Endothelial cell of umbilical vein (primary cell): ENCODE measurements around the gene PARP8.

ENCODE experiments used
- EZH2 ChIP-seq: IDR thresholded peaks from 2 replicates; pipeline ENCODE4 v1.6.1; 2012; ENCODE audit warnings: borderline replicate concordance, low read depth, mild to moderate bottlenecking, moderate library complexity, low read length, inconsistent platforms; ENCODE audit not compliant: severe bottlenecking
- JUN ChIP-seq: IDR thresholded peaks from 2 replicates; pipeline ENCODE4 v1.6.1; 2011; ENCODE audit warnings: borderline replicate concordance, low read depth; ENCODE audit not compliant: insufficient read length, insufficient read depth
- POLR2A ChIP-seq: IDR thresholded peaks from 2 replicates; pipeline ENCODE4 v1.6.1; 2012; ENCODE audit warnings: low read depth, mild to moderate bottlenecking, control low read depth, low read length
- POLR2AphosphoS5 ChIP-seq: IDR thresholded peaks from 2 replicates; pipeline ENCODE4 v1.6.1; 2012; ENCODE audit warnings: low read depth, mild to moderate bottlenecking, control low read depth, low read length, moderate library complexity; ENCODE audit not compliant: insufficient read depth
- TF ChIP-seq, protein P1 (sequence below), 2 donors: IDR thresholded peaks; 1 replicate in 1 of 2; 2 replicates in 1 of 2; pipeline ENCODE4 v1.5.1; 2011; ENCODE audit warnings: low read length in 2 of 2, mild to moderate bottlenecking in 2 of 2, moderate library complexity in 2 of 2, control low read depth in 1 of 2, inconsistent platforms in 1 of 2, low read depth in 1 of 2; ENCODE audit not compliant: insufficient read depth in 1 of 2; ENCODE audit errors: extremely low read depth in 1 of 2

DNA sequence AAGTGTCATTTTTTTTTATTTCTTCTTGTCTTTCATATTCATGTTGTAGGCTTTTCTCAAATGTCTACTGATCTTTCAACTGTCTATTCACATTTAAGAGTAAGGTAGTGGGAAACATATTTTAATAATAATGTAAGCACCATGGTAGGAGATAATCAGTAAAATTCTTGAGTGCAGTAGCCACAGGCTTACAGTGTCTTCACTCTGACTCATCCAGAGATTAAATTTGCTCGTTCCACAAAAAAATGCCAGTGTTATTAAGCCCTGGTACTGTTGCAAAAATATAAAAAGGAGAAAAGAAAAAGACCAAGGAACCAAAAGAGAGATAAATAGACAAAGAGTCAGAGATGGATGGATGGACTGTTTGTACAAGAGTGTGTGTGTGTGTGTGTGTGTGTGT lies 43.0 kb downstream of the PARP8 start:
- TF ChIP-seq, protein P1, sequence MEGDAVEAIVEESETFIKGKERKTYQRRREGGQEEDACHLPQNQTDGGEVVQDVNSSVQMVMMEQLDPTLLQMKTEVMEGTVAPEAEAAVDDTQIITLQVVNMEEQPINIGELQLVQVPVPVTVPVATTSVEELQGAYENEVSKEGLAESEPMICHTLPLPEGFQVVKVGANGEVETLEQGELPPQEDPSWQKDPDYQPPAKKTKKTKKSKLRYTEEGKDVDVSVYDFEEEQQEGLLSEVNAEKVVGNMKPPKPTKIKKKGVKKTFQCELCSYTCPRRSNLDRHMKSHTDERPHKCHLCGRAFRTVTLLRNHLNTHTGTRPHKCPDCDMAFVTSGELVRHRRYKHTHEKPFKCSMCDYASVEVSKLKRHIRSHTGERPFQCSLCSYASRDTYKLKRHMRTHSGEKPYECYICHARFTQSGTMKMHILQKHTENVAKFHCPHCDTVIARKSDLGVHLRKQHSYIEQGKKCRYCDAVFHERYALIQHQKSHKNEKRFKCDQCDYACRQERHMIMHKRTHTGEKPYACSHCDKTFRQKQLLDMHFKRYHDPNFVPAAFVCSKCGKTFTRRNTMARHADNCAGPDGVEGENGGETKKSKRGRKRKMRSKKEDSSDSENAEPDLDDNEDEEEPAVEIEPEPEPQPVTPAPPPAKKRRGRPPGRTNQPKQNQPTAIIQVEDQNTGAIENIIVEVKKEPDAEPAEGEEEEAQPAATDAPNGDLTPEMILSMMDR (IDR thresholded peaks at IDR 0.05; ENCODE audit: extremely low read depth in 1 of 2, insufficient read depth in 1 of 2, low read depth in 1 of 2, low read length in 2 of 2), result no peak
- TF ChIP-seq POLR2AphosphoS5 (no peak), EZH2 (no peak), JUN (no peak), POLR2A (no peak)
